Measurements from ENCODE around the gene COA7.

Gene COA7

DNA sequence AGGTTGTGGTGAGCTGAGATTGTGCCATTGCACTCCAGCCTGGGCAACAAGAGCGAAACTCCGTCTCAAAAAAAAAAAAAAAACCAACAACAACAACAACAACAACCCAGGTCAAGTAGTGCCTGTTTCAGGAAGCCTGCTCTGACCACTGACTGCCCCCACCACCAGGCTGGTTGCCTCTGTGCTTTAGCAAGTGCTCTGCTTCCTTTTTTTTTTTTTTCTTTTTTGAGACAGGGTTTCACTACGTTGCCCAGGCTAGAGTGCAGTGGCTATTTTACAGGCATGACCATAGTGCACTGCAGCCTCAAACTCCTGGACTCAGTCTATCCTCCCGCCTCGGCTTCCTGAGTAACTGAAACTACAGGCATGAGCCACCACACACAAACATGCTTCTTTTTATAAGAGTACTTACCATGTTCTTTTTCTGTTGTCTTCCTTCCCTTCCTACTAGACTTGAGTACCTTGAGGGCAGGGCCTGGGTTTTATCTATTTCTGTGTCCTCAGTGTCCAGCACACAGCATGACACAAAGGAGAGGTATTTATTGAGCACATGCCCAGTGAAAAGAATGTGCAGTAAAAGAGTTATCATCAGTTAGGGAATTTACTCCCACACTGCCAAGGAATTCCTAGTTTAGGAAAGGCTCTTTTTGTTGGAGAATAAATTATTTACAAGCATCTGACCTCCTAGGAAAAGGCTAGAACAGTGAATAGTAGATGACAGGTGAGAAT is 9.9 kb upstream of the COA7 start:
- H3K79me2 ChIP-seq (ENCODE audit: insufficient read depth, low read length), result no peaks in the 10 kb centered on the region
- no peaks in the 10 kb centered on the region for H3K36me3 ChIP-seq (ENCODE audit: insufficient read depth, low read length)
- no peak overlapping the region for H3K4me2 ChIP-seq (ENCODE audit: low read length)
- H3K4me3 ChIP-seq (ENCODE audit: low read depth, low read length, poor library complexity, severe bottlenecking), result no peak overlapping the region
- H3K9me2 ChIP-seq (ENCODE audit: low read depth, low read length), result no peaks in the 10 kb centered on the region
- H3K9ac ChIP-seq (ENCODE audit: low read length), result no peak overlapping the region
- TF ChIP-seq EZH2 (IDR thresholded peaks at IDR 0.05; ENCODE audit: borderline replicate concordance, low read length), result no peak
- TF ChIP-seq, protein P1, sequence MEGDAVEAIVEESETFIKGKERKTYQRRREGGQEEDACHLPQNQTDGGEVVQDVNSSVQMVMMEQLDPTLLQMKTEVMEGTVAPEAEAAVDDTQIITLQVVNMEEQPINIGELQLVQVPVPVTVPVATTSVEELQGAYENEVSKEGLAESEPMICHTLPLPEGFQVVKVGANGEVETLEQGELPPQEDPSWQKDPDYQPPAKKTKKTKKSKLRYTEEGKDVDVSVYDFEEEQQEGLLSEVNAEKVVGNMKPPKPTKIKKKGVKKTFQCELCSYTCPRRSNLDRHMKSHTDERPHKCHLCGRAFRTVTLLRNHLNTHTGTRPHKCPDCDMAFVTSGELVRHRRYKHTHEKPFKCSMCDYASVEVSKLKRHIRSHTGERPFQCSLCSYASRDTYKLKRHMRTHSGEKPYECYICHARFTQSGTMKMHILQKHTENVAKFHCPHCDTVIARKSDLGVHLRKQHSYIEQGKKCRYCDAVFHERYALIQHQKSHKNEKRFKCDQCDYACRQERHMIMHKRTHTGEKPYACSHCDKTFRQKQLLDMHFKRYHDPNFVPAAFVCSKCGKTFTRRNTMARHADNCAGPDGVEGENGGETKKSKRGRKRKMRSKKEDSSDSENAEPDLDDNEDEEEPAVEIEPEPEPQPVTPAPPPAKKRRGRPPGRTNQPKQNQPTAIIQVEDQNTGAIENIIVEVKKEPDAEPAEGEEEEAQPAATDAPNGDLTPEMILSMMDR (IDR thresholded peaks at IDR 0.05; ENCODE audit: low read length), result no peak
- H3K9me3 ChIP-seq (ENCODE audit: low read length), result no peaks in the 10 kb centered on the region
- no peaks in the 10 kb centered on the region for H4K20me1 ChIP-seq (ENCODE audit: insufficient read depth, low read length)
- H3K4me1 ChIP-seq (ENCODE audit: insufficient read depth, low read length, severe bottlenecking), result peaks cover 6% of the 10 kb centered on the region
- no peaks in the 10 kb centered on the region for H3K27me3 ChIP-seq (ENCODE audit: insufficient read depth, low read length)
- no peaks in the 10 kb centered on the region for H3F3A ChIP-seq (ENCODE audit: insufficient read depth, low read length)
- no peak overlapping the region for H2AFZ ChIP-seq (ENCODE audit: low read length)
- H3K27ac ChIP-seq (ENCODE audit: low read depth, low read length, poor library complexity, severe bottlenecking), result no peak overlapping the region

DNA sequence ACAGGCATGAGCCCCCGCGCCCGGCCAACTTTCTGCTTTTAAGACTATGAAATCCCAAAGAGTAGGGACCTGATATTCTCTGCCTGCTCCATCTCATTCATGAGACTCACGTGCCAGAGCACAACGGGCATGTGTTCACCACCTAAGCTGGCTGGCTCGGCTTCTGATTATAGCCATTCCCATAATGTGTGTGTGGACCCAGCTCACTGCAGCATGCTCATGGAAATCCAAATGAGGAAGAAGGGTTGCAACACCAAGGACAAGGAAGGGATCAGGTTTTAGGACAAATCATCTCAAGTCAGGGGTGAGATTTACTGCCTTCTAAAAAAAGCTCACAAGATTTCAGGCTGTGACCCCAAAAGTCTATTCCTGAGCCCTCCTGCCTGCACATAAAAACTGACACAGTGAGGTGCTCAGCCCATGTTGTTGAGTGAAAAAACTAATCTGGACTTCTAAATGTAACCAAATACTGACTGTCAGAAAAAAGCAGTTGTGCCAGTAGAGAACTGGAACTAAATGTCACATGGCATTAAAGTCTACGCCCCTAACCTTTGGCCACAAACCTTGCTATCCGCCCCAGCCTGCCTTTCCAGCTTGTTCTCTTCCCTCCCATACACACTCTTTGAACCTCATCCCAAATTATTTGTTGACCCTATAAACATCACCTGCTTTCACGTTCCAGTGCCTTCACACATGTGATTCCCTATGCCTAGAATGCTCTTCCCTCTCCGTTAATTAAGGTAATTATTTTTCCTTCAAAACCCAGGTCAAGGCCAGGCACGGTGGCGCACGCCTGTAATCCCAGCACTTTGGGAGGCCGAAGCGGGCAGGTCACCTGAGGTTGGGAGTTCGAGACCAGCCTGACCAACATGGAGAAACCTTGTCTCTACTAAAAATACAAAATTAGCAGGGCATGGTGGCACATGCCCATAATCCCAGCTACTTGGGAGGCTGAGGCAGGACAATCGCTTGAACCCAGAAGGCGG is 9.1 kb upstream of the COA7 start:
- peaks cover 13% of the 10 kb centered on the region for H3K4me1 ChIP-seq (ENCODE audit: insufficient read depth, low read length, severe bottlenecking)
- no peaks in the 10 kb centered on the region for H3K27me3 ChIP-seq (ENCODE audit: insufficient read depth, low read length)
- no peaks in the 10 kb centered on the region for H3K9me2 ChIP-seq (ENCODE audit: low read depth, low read length)
- H3K4me2 ChIP-seq (ENCODE audit: low read length), result no peak overlapping the region
- no peaks in the 10 kb centered on the region for H3K36me3 ChIP-seq (ENCODE audit: insufficient read depth, low read length)
- H3K4me3 ChIP-seq (ENCODE audit: low read depth, low read length, poor library complexity, severe bottlenecking), result no peak overlapping the region
- no peaks in the 10 kb centered on the region for H3K9me3 ChIP-seq (ENCODE audit: low read length)
- H3F3A ChIP-seq (ENCODE audit: insufficient read depth, low read length), result no peaks in the 10 kb centered on the region
- H3K9ac ChIP-seq (ENCODE audit: low read length), result no peak overlapping the region
- no peaks in the 10 kb centered on the region for H4K20me1 ChIP-seq (ENCODE audit: insufficient read depth, low read length)
- H3K79me2 ChIP-seq (ENCODE audit: insufficient read depth, low read length), result no peaks in the 10 kb centered on the region
- H2AFZ ChIP-seq (ENCODE audit: low read length), result no peak overlapping the region
- TF ChIP-seq EZH2 (IDR thresholded peaks at IDR 0.05; ENCODE audit: borderline replicate concordance, low read length), result no peak
- TF ChIP-seq, protein P1 (IDR thresholded peaks at IDR 0.05; ENCODE audit: low read length), result no peak
- no peak overlapping the region for H3K27ac ChIP-seq (ENCODE audit: low read depth, low read length, poor library complexity, severe bottlenecking)

DNA sequence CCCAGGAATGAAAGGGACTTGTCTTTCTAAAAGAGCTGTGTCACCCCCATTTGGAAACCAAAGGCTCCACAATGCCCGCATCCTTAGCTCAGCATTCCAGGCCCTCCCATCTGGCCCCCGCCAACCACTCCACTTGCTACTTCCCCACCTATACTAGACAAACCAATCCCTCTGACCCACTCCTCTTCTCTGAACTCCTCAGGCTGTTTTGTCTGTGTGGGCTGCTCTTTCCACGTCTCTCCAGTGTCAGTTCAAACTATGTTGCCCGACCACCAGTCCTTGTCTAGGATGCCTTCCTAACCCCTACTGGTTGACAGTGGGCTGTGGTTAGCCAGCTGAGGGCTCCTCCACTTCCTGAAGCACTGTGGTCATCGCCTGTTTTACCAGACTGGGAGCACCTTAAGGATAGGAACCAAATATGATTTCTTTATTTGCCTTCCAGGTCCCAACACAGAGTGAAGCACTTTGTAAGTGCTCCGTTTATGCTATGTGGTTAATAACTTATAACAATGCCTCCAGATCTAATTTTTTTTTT is 8.1 kb upstream of the COA7 start:
- no peak overlapping the region for H3K27ac ChIP-seq (ENCODE audit: low read depth, low read length, poor library complexity, severe bottlenecking)
- no peak for TF ChIP-seq EZH2 (IDR thresholded peaks at IDR 0.05; ENCODE audit: borderline replicate concordance, low read length)
- H3K4me2 ChIP-seq (ENCODE audit: low read length), result no peak overlapping the region
- H3K27me3 ChIP-seq (ENCODE audit: insufficient read depth, low read length), result no peaks in the 10 kb centered on the region
- H3F3A ChIP-seq (ENCODE audit: insufficient read depth, low read length), result no peaks in the 10 kb centered on the region
- H4K20me1 ChIP-seq (ENCODE audit: insufficient read depth, low read length), result no peaks in the 10 kb centered on the region
- H3K9ac ChIP-seq (ENCODE audit: low read length), result no peak overlapping the region
- H2AFZ ChIP-seq (ENCODE audit: low read length), result no peak overlapping the region
- peaks cover 14% of the 10 kb centered on the region for H3K4me1 ChIP-seq (ENCODE audit: insufficient read depth, low read length, severe bottlenecking)
- H3K79me2 ChIP-seq (ENCODE audit: insufficient read depth, low read length), result no peaks in the 10 kb centered on the region
- H3K9me2 ChIP-seq (ENCODE audit: low read depth, low read length), result no peaks in the 10 kb centered on the region
- H3K4me3 ChIP-seq (ENCODE audit: low read depth, low read length, poor library complexity, severe bottlenecking), result no peak overlapping the region
- no peaks in the 10 kb centered on the region for H3K36me3 ChIP-seq (ENCODE audit: insufficient read depth, low read length)
- no peaks in the 10 kb centered on the region for H3K9me3 ChIP-seq (ENCODE audit: low read length)
